Nephron (organoid): ENCODE results near the gene CYP17A1.

Experiments used
- H3K27ac Mint-ChIP-seq, 3 experiments: 2 replicates each; pipeline ENCODE4 v1.8.0; 2020; ENCODE audit warnings: mixed read lengths in 3 of 3, mild to moderate bottlenecking in 2 of 3, moderate library complexity in 1 of 3
- H3K27me3 Mint-ChIP-seq: 2 replicates; pipeline ENCODE4 v1.8.0; 2021; ENCODE audit warnings: low read depth, mild to moderate bottlenecking, moderate library complexity, mixed read lengths
- H3K36me3 Mint-ChIP-seq: 2 replicates; pipeline ENCODE4 v1.8.0; 2020; ENCODE audit warnings: low read depth, mixed read lengths
- H3K4me1 Mint-ChIP-seq: 2 replicates; pipeline ENCODE4 v1.8.0; 2020; ENCODE audit warnings: mixed read lengths
- H3K4me3 Mint-ChIP-seq, 3 experiments: 2 replicates each; pipeline ENCODE4 v1.8.0; 2020; ENCODE audit warnings: mild to moderate bottlenecking in 3 of 3, mixed read lengths in 3 of 3, moderate library complexity in 2 of 3
- H3K9me3 Mint-ChIP-seq: 2 replicates; pipeline ENCODE4 v1.8.0; 2020; ENCODE audit warnings: mixed read lengths
- TF ChIP-seq, protein P1 (sequence below), 3 experiments: fragments of 200-600 bp; sonication (generic); IDR thresholded peaks; one replicate each; pipeline ENCODE4 v1.5.0; 2021; ENCODE audit warnings: antibody characterized with exemption in 3 of 3; ENCODE audit not compliant: unreplicated experiment in 3 of 3

Gene CYP17A1

DNA sequence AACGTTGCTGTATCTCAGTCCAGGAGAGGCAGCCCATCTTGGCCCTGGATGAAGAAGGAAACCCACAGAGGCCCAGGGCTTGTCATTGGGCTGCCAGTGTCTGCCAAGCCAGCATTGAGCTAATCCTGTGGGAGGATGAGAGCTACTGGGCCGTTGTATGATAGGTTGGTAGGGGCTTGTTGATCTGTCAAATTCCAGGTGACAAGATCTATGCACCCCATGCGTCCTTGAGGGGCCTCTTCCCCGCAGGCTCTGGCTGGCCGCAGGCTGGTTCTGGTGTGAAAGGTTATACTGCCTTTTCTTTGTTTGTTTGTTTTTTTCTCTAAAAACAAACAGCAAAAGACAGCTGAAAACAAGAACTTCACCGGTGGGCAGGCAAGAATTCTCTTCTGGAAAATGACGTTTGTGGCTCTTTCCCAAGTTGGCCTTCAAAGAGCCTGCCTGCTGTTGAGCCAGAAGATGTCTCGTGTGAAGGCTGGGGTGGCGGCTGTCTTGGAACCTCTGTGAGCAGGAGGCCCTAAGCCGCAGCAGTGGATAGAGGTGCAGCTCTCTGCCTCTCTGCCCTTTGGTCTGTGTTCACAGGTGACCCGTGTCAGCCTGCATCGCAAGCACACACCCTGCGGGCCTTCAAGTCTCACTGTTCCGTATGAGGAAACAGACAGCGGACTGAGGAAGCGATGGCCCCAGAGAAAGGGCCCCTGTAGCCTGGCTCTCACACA lies 23.3 kb downstream of the CYP17A1 start:
- peak overlapping the region; percentile 77 to 84 (median 79) for H3K27ac Mint-ChIP-seq
- H3K9me3 Mint-ChIP-seq, result no peaks in the 10 kb centered on the region
- no peak overlapping the region for H3K4me3 Mint-ChIP-seq
- peaks cover 49% of the 10 kb centered on the region for H3K4me1 Mint-ChIP-seq
- peaks cover 54% of the 10 kb centered on the region for H3K36me3 Mint-ChIP-seq
- TF ChIP-seq, protein P1, sequence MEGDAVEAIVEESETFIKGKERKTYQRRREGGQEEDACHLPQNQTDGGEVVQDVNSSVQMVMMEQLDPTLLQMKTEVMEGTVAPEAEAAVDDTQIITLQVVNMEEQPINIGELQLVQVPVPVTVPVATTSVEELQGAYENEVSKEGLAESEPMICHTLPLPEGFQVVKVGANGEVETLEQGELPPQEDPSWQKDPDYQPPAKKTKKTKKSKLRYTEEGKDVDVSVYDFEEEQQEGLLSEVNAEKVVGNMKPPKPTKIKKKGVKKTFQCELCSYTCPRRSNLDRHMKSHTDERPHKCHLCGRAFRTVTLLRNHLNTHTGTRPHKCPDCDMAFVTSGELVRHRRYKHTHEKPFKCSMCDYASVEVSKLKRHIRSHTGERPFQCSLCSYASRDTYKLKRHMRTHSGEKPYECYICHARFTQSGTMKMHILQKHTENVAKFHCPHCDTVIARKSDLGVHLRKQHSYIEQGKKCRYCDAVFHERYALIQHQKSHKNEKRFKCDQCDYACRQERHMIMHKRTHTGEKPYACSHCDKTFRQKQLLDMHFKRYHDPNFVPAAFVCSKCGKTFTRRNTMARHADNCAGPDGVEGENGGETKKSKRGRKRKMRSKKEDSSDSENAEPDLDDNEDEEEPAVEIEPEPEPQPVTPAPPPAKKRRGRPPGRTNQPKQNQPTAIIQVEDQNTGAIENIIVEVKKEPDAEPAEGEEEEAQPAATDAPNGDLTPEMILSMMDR (IDR thresholded peaks at IDR 0.05; ENCODE audit: unreplicated experiment in 3 of 3), result no peak
- H3K27me3 Mint-ChIP-seq, result no peaks in the 10 kb centered on the region

DNA sequence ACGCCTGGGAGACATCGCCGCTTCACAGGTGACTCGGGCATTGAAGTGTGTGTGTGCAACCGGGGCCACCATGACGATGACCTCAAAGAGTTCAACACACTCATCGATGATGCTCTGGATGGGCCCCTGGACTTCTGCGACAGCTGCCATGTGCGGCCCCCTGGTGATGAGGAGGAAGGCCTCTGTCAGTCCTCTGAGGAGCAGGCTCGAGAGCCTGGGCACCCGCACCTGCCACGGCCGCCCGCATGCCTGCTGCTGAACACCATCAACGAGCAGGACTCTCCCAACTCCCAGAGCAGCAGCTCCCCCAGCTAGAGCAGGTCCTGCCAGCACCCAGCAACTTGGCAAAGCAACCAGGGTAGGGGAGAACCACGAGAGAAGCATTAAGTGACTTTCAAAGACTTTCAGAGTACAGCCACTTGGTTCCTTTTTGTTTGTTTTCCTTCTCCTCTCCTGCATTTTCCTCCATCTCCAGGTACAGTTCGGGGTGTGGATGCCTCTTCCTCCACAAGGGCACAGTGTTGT lies 24.1 kb downstream of the CYP17A1 start:
- TF ChIP-seq, protein P1 (IDR thresholded peaks at IDR 0.05; ENCODE audit: unreplicated experiment in 3 of 3), result no peak
- H3K9me3 Mint-ChIP-seq, result no peaks in the 10 kb centered on the region
- H3K27me3 Mint-ChIP-seq, result no peaks in the 10 kb centered on the region
- peaks cover 56% of the 10 kb centered on the region for H3K4me1 Mint-ChIP-seq
- H3K4me3 Mint-ChIP-seq, result no peak overlapping the region
- peaks cover 61% of the 10 kb centered on the region for H3K36me3 Mint-ChIP-seq
- peak overlapping the region in 1 of 3 experiments; percentile 79 for H3K27ac Mint-ChIP-seq

DNA sequence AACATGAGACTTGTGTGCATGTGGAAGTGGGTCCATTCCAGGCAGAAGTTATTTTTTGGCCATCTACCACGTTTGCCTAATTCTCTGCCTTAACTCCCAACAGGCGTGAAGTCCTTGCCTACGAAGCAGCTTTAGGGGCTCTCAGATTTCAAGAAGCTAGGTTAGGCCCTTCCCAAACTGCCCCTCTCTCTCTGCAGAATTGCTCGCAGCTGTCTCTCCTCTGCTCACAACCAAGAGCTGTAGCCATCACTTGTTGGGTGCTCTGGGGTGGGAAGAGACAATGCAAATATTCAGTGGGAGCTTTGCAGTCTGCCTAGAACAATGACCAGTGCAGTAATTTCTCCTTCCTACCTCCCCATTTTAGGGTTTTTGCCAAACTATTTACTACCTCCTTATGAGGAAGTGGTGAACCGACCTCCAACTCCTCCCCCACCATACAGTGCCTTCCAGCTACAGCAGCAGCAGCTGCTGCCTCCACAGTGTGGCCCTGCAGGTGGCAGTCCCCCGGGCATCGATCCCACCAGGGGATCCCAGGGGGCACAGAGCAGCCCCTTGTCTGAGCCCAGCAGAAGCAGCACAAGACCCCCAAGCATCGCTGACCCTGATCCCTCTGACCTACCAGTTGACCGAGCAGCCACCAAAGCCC lies 24.9 kb downstream of the CYP17A1 start:
- peaks cover 56% of the 10 kb centered on the region for H3K4me1 Mint-ChIP-seq
- no peaks in the 10 kb centered on the region for H3K9me3 Mint-ChIP-seq
- H3K27me3 Mint-ChIP-seq, result no peaks in the 10 kb centered on the region
- peak overlapping the region in 1 of 3 experiments; percentile 6 for H3K4me3 Mint-ChIP-seq
- peaks cover 61% of the 10 kb centered on the region for H3K36me3 Mint-ChIP-seq
- H3K27ac Mint-ChIP-seq, result peak overlapping the region; percentile 61 to 73 (median 63)
- TF ChIP-seq, protein P1 (IDR thresholded peaks at IDR 0.05; ENCODE audit: unreplicated experiment in 3 of 3), result no peak

DNA sequence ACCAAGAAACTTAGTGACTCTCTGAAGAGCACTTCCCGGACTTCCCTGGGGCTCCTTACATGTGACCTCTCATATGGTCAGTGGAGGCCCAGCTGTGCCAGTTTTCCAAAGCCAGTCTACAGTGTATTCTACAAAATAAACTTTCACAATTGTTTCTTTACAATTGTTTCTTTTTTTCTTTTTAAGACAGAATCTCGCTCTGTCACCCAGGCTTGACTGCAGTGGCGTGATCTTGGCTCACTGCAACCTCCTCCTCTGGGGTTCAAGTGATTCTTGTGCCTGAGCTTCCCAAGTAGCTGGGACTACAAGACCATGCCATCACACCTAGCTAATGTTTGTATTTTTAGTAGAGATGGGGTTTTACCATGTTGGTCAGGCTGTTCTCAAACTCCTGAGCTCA lies 25.9 kb downstream of the CYP17A1 start:
- Mint-ChIP-seq H3K4me1 (peaks cover 61% of the 10 kb centered on the region), H3K4me3 (no peak overlapping the region), H3K27me3 (no peaks in the 10 kb centered on the region), H3K36me3 (peaks cover 67% of the 10 kb centered on the region), H3K27ac (peak overlapping the region in 1 of 3 experiments; percentile 73), H3K9me3 (no peaks in the 10 kb centered on the region)
- TF ChIP-seq, protein P1 (IDR thresholded peaks at IDR 0.05; ENCODE audit: unreplicated experiment in 3 of 3), result no peak

DNA sequence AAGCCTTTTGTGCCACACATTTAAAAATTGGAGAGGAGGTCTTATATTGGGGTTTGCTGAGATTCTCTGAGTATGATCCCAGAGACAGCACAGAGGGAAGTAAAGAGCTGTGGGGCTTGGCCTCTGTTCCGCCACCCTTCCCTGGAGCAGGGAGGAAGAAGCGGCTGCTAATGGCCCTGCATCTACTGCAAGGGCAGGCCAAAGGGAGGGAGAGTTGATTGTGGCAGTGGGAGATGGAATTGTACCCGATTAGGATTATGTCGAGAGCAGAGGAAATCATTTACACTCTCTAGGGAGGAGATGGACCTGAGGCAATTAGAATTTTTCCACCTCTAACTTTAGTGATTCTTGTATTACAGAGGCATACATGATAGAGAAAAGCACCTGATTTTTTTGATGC lies 28.8 kb downstream of the CYP17A1 start:
- no peaks in the 10 kb centered on the region for H3K27me3 Mint-ChIP-seq
- H3K9me3 Mint-ChIP-seq, result no peaks in the 10 kb centered on the region
- H3K4me3 Mint-ChIP-seq, result no peak overlapping the region
- peak overlapping the region in 1 of 3 experiments; percentile 6 for H3K27ac Mint-ChIP-seq
- TF ChIP-seq, protein P1 (IDR thresholded peaks at IDR 0.05; ENCODE audit: unreplicated experiment in 3 of 3), result no peak
- peaks cover 42% of the 10 kb centered on the region for H3K4me1 Mint-ChIP-seq
- H3K36me3 Mint-ChIP-seq, result peaks cover 59% of the 10 kb centered on the region
